H1 (cell line): ENCODE measurements around the gene SIN3B. TPM values are rescaled to one million over a fixed set of nuclear protein-coding genes. Genes with fewer than 3 reads are reported as not detected.
A peak's percentile ranks its signal among the peaks of the same experiment; 100 is the strongest.

ENCODE experiments used
- CTCF ChIA-PET: fragments of 300-600 bp; sonication (Branson Sonifier 250); formaldehyde crosslinking; loops from one replicate; lab custom pipeline; 2021; ENCODE audit not compliant: partially characterized antibody; lab: Charles Lee
- POLR2A ChIA-PET: fragments of 300-600 bp; sonication (Branson Sonifier 250); formaldehyde crosslinking; loops from one replicate; lab custom pipeline; 2021; ENCODE audit warnings: inconsistent platforms; ENCODE audit not compliant: partially characterized antibody; lab: Charles Lee
- DNase-seq, 2 experiments: peaks; one replicate each; pipeline versions ENCODE4 v3.0.0 to v3.0.0-alpha.2; 2010 to 2022; ENCODE audit warnings: low spot score in 2 of 2, low read depth in 1 of 2, mixed read lengths in 1 of 2
- FAIRE-seq: peaks from 2 replicates; lab custom pipeline; 2011; peaks lifted over from hg19 to GRCh38; lab: Jason Lieb, UNC
- H2AFZ ChIP-seq: 2 replicates; pipeline ENCODE4 v1.8.1; 2012; ENCODE audit warnings: low read length, inconsistent platforms
- H2AK5ac ChIP-seq: 2 replicates; pipeline ENCODE4 v1.6.1; 2013; ENCODE audit warnings: low read depth, low read length
- H2BK120ac ChIP-seq: replicated peaks from 2 replicates; pipeline ENCODE3; 2013; ENCODE audit warnings: low read depth, low read length, inconsistent platforms
- H2BK12ac ChIP-seq: 2 replicates; pipeline ENCODE4 v1.6.1; 2013; ENCODE audit warnings: low read depth, low read length
- H2BK15ac ChIP-seq: 2 replicates; pipeline ENCODE4 v1.6.1; 2013; ENCODE audit warnings: low read length
- H2BK20ac ChIP-seq: 2 replicates; pipeline ENCODE4 v1.6.1; 2013; ENCODE audit warnings: low read length
- H2BK5ac ChIP-seq: 2 replicates; pipeline ENCODE4 v1.6.1; 2013; ENCODE audit warnings: low read depth, low read length
- H3K14ac ChIP-seq: 2 replicates; pipeline ENCODE4 v1.6.1; 2013; ENCODE audit warnings: inconsistent platforms; ENCODE audit not compliant: insufficient read length
- H3K18ac ChIP-seq: 2 replicates; pipeline ENCODE4 v1.6.1; 2013; ENCODE audit warnings: low read length; ENCODE audit errors: extremely low read depth
- H3K23ac ChIP-seq: 2 replicates; pipeline ENCODE4 v1.6.1; 2013; ENCODE audit warnings: inconsistent platforms; ENCODE audit not compliant: insufficient read length
- H3K23me2 ChIP-seq: 2 replicates; pipeline ENCODE4 v1.6.1; 2013; ENCODE audit warnings: low read depth, low read length
- H3K27ac ChIP-seq: 2 replicates; pipeline ENCODE4 v1.6.1; 2011; ENCODE audit warnings: low read depth, low read length, inconsistent platforms
- H3K27me3 ChIP-seq, 4 experiments: replicated peaks in 1 of 4; 1 replicate in 1 of 4; 2 replicates in 3 of 4; pipeline versions ENCODE4 v1.6.1 to v1.8.1; 2011 to 2013; ENCODE audit warnings: low read length in 3 of 4, mild to moderate bottlenecking in 3 of 4, inconsistent platforms in 2 of 4, mixed read lengths in 2 of 4, moderate library complexity in 1 of 4; ENCODE audit not compliant: control insufficient read depth in 3 of 4, insufficient read depth in 3 of 4; ENCODE audit errors: extremely low read depth in 1 of 4
- H3K36me3 ChIP-seq, 4 experiments: 2 replicates each; pipeline versions ENCODE4 v1.6.1 to v1.8.1; 2011 to 2013; ENCODE audit warnings: mild to moderate bottlenecking in 4 of 4, low read length in 3 of 4, moderate library complexity in 2 of 4, control low read depth in 1 of 4, inconsistent platforms in 1 of 4; ENCODE audit not compliant: insufficient read depth in 4 of 4, control insufficient read depth in 2 of 4
- H3K4ac ChIP-seq: replicated peaks from 2 replicates; pipeline ENCODE3; 2013; ENCODE audit warnings: low read length, low read depth, mixed read lengths, inconsistent platforms; ENCODE audit not compliant: insufficient read length
- H3K4me1 ChIP-seq, 4 experiments: replicated peaks in 1 of 4; 1 replicate in 1 of 4; 2 replicates in 3 of 4; pipeline versions ENCODE4 v1.6.1 to v1.8.1; 2011 to 2013; ENCODE audit warnings: low read length in 3 of 4, inconsistent platforms in 2 of 4, mixed read lengths in 1 of 4; ENCODE audit not compliant: insufficient read depth in 4 of 4, control insufficient read depth in 3 of 4
- H3K4me2 ChIP-seq, 2 experiments: 2 replicates each; pipeline versions ENCODE4 v1.6.1 to v1.8.1; 2011 to 2013; ENCODE audit warnings: low read depth in 2 of 2, low read length in 2 of 2, control low read depth in 1 of 2, inconsistent platforms in 1 of 2, mild to moderate bottlenecking in 1 of 2; ENCODE audit not compliant: insufficient read depth in 1 of 2
- H3K4me3 ChIP-seq, 4 experiments: fragments of 200-600, 300-600 bp in 1 of 4; sonication (generic), shearing (Covaris generic), sonication (Bioruptor Twin) in 1 of 4; 2 replicates each; pipeline versions ENCODE4 v1.5.1 to v1.8.1; 2011 to 2016; ENCODE audit warnings: low read length in 4 of 4, low read depth in 3 of 4, control low read depth in 2 of 4, inconsistent platforms in 2 of 4, mild to moderate bottlenecking in 2 of 4, mixed read lengths in 1 of 4, moderate library complexity in 1 of 4; ENCODE audit not compliant: insufficient read depth in 2 of 4; ENCODE audit errors: extremely low read depth in 1 of 4
- H3K56ac ChIP-seq: replicated peaks from 2 replicates; pipeline ENCODE3; 2013; ENCODE audit warnings: low read depth, mild to moderate bottlenecking, mixed read lengths, low read length, inconsistent platforms; ENCODE audit not compliant: insufficient read length
- H3K79me1 ChIP-seq: 2 replicates; pipeline ENCODE4 v1.6.1; 2013; ENCODE audit warnings: low read depth, low read length, control low read depth
- H3K79me2 ChIP-seq, 2 experiments: 2 replicates each; pipeline versions ENCODE4 v1.6.1 to v1.8.1; 2012 to 2013; ENCODE audit warnings: low read length in 2 of 2, mild to moderate bottlenecking in 2 of 2, inconsistent platforms in 1 of 2; ENCODE audit not compliant: insufficient read depth in 2 of 2, control insufficient read depth in 1 of 2
- H3K9ac ChIP-seq, 4 experiments: replicated peaks in 1 of 4; 1 replicate in 1 of 4; 2 replicates in 3 of 4; pipeline versions ENCODE4 v1.6.1 to v1.8.1; 2011 to 2013; ENCODE audit warnings: low read depth in 3 of 4, low read length in 3 of 4, control low read depth in 2 of 4, mild to moderate bottlenecking in 2 of 4, moderate library complexity in 2 of 4, inconsistent platforms in 1 of 4; ENCODE audit errors: extremely low read depth in 1 of 4
- H3K9me3 ChIP-seq, 2 experiments: 2 replicates each; pipeline versions ENCODE4 v1.6.1 to v1.8.1; 2012 to 2013; ENCODE audit warnings: mild to moderate bottlenecking in 2 of 2, moderate library complexity in 2 of 2, control low read depth in 1 of 2, inconsistent platforms in 1 of 2, low read depth in 1 of 2, low read length in 1 of 2, mixed read lengths in 1 of 2; ENCODE audit not compliant: insufficient read depth in 2 of 2
- H4K20me1 ChIP-seq, 2 experiments: replicated peaks in 1 of 2; 2 replicates each; pipeline versions ENCODE3 to v1.8.1; 2011 to 2013; ENCODE audit warnings: inconsistent platforms in 2 of 2, low read length in 2 of 2, mild to moderate bottlenecking in 1 of 2; ENCODE audit not compliant: insufficient read depth in 2 of 2, control insufficient read depth in 1 of 2
- H4K5ac ChIP-seq: 2 replicates; pipeline ENCODE4 v1.6.1; 2013; ENCODE audit warnings: low read length, low read depth, mixed read lengths, inconsistent platforms; ENCODE audit not compliant: insufficient read length
- H4K8ac ChIP-seq: 2 replicates; pipeline ENCODE4 v1.8.0; 2013; ENCODE audit warnings: mild to moderate bottlenecking, moderate library complexity, low read length, inconsistent platforms; ENCODE audit not compliant: insufficient read depth; ENCODE audit errors: extremely low read depth
- H4K91ac ChIP-seq: replicated peaks from 2 replicates; pipeline ENCODE3; 2013; ENCODE audit warnings: low read length, mixed read lengths, inconsistent platforms; ENCODE audit not compliant: insufficient read length
- BCL11A ChIP-seq, 2 experiments: IDR thresholded peaks; one replicate each; pipeline ENCODE4 v1.6.1; 2011; ENCODE audit warnings: low read depth in 2 of 2, low read length in 2 of 2, mild to moderate bottlenecking in 2 of 2
- CREB1 ChIP-seq: IDR thresholded peaks from 2 replicates; pipeline ENCODE4 v1.6.1; 2012; ENCODE audit warnings: inconsistent platforms
- CTBP2 ChIP-seq: IDR thresholded peaks from 2 replicates; pipeline ENCODE4 v1.7.0; 2011; ENCODE audit warnings: borderline replicate concordance, mild to moderate bottlenecking, moderate library complexity, mixed read lengths, low read length; ENCODE audit not compliant: insufficient read depth, insufficient read length
- E2F6 ChIP-seq: IDR thresholded peaks from 2 replicates; pipeline ENCODE4 v1.6.1; 2012; ENCODE audit warnings: inconsistent platforms
- HDAC2 ChIP-seq, 2 experiments: fragments of 300-600 bp in 1 of 2; sonication (generic) in 1 of 2; IDR thresholded peaks; 2 replicates each; pipeline ENCODE4 v1.6.1; 2011 to 2012; ENCODE audit warnings: low read depth in 2 of 2, low read length in 2 of 2, mild to moderate bottlenecking in 2 of 2, moderate library complexity in 2 of 2, borderline replicate concordance in 1 of 2, inconsistent platforms in 1 of 2
- MAFK ChIP-seq: IDR thresholded peaks from 2 replicates; pipeline ENCODE4 v1.6.1; 2012; ENCODE audit warnings: low read depth, mild to moderate bottlenecking, improper control_type of control experiment, low read length
- MAX ChIP-seq: IDR thresholded peaks from 2 replicates; pipeline ENCODE4 v1.6.1; 2012; ENCODE audit warnings: inconsistent platforms
- POLR2AphosphoS5 ChIP-seq: IDR thresholded peaks from 2 replicates; pipeline ENCODE4 v1.6.1; 2011; ENCODE audit warnings: low read depth, low read length
- SIN3A ChIP-seq, 2 experiments: IDR thresholded peaks in 1 of 2; conservative IDR thresholded peaks in 1 of 2; 2 replicates each; pipeline ENCODE4 v1.6.1; 2011 to 2012; ENCODE audit warnings: low read length in 2 of 2, improper control_type of control experiment in 1 of 2, low read depth in 1 of 2, mild to moderate bottlenecking in 1 of 2
- SP2 ChIP-seq: IDR thresholded peaks from 2 replicates; pipeline ENCODE4 v1.6.1; 2012; ENCODE audit warnings: mild to moderate bottlenecking, low read length, inconsistent platforms
- WGBS, 2 experiments: shearing (Covaris generic) in 1 of 2; methylation state at CpG; one replicate each; pipeline versions ENCODE4 v1.1.6 to v1.1.7; 2013 to 2015; ENCODE audit warnings: low lambda C conversion rate in 2 of 2, mixed read lengths in 2 of 2, inconsistent platforms in 1 of 2, low coverage in 1 of 2, missing lambda C conversion rate in 1 of 2; ENCODE audit not compliant: insufficient replicate concordance in 2 of 2, insufficient coverage in 1 of 2, insufficient read length in 1 of 2; ENCODE audit errors: extremely low coverage in 1 of 2, missing lambda C conversion rate in 1 of 2; 5-methylcytosine and 5-hydroxymethylcytosine counted together
- polyA plus RNA-seq, 7 experiments: library from polyadenylated mRNA; depleted of rRNA in 3 of 7; stranded (reverse) in 5 of 7; unstranded in 2 of 7; fragments of >200 nt in 5 of 7; fragments of 200-250 nt in 2 of 7; gene quantifications; 1 replicate in 5 of 7; 2 replicates in 1 of 7; 4 replicates in 1 of 7; pipeline versions ENCODE4 v1.2.1 to v1.2.3, GENCODE V29; 2011 to 2013; ENCODE audit warnings: missing spikeins in 2 of 7, mixed read lengths in 2 of 7
- total RNA-seq: library from RNA; stranded (reverse); fragmentation: NEBNext Ultra II Directional; extraction: Animal tissue kit (Norgen Biotek cat#: 25700); gene quantifications from 2 replicates; pipeline ENCODE4 v1.2.1, GENCODE V29; 2021

Gene SIN3B
- total and polyA plus RNA-seq, 2 of the 8 experiments (the other 6 are each of a cell fraction or from before 2014, with no cell fraction given) = 29.5 to 71.1 TPM

DNA sequence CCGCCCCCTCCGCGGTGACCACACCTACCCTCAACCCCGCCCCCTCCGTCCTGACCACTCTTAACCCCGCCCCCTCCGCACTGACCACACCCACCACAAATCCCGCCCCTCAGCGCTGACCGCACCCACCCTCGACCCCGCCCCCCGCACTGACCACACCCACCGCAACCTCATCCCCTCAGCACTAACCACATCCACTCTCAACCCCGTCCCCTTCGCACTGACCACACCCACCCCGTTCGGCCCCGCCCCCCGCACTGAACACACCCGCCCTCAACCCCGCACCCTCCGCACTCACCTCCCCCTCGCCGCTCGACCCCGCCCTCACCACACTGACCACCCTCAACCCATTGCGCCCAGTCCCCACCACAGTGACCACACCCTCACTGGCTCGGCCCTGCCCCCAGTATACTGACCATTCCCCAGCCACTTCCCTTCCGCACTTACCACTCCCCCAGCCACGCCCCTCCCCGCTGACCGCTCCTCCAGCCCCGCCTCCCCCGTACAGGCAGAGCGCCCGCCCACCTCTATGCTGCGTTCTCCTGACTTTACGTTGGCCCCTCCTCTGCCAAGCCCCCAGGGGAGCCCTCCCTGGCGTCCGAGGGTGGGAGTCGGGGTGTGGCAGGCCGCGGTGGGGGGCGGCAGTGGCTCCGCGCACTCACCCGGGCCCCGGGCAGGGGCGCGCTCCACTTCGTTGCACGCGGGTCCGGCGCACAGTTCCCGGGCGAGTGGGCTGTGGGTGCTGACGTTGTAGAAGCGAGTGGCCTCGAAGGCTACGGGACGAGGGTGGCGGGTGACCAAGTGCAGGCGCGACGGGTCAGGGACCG is 68.0 kb downstream of the SIN3B start:
- no peak overlapping the region for H4K91ac ChIP-seq
- peaks cover 0 to 3% (median 1%) of the 10 kb centered on the region in 4 experiments; a peak in 3 of 7 replicates for H3K4me1 ChIP-seq
- peak overlapping the region in 1 of 4 experiments; percentile 34; a peak in 1 of 7 replicates for H3K9ac ChIP-seq
- ChIA-PET CTCF (interaction anchor here (0.8 kb wide), 1 partner anchor 15 kb away, joined by 3 read pairs; no protein-coding TSS in a partner anchor), POLR2A (interaction anchor here (1.0 kb wide), 1 partner anchor 285 kb away, joined by 3 read pairs; no protein-coding TSS in a partner anchor)
- 1% methylated on average over 10 of the region's 68 CpGs; no CpG with 5 or more reads in 1 of the 2 experiments for WGBS, 2 experiments
- no peak overlapping the region for H2BK15ac ChIP-seq
- no peak overlapping the region for H3K14ac ChIP-seq
- no peaks in the 10 kb centered on the region for H3K79me2 ChIP-seq
- no peak overlapping the region for H2BK5ac ChIP-seq
- H4K8ac ChIP-seq = no peak overlapping the region
- H3K27me3 ChIP-seq = peaks cover 0 to 16% (median 8%) of the 10 kb centered on the region in 4 experiments; a peak in 5 of 7 replicates
- H2BK20ac ChIP-seq = no peak overlapping the region
- no peaks in the 10 kb centered on the region for H3K9me3 ChIP-seq
- H3K56ac ChIP-seq = no peak overlapping the region
- no peak overlapping the region for H3K23ac ChIP-seq
- peak overlapping the region; percentile 73 to 75 for H3K4me2 ChIP-seq
- no peak overlapping the region for H2BK120ac ChIP-seq
- H3K36me3 ChIP-seq = no peaks in the 10 kb centered on the region
- H3K27ac ChIP-seq = no peak overlapping the region
- peak overlapping the region; percentile 48 to 84 (median 56) for H3K4me3 ChIP-seq
- FAIRE-seq (no peak), DNase-seq (peak; percentile 90 to 95)
- H3K18ac ChIP-seq = no peak overlapping the region
- H3K4ac ChIP-seq = no peak overlapping the region
- H2BK12ac ChIP-seq = no peak overlapping the region
- H4K20me1 ChIP-seq = no peaks in the 10 kb centered on the region
- no peaks in the 10 kb centered on the region for H3K79me1 ChIP-seq
- peaks cover 12% of the 10 kb centered on the region; the same call in 1 of the 2 replicates for H3K23me2 ChIP-seq
- no peak overlapping the region for H2AK5ac ChIP-seq
- H2AFZ ChIP-seq = no peak overlapping the region
- no peak overlapping the region for H4K5ac ChIP-seq
- peak in 1 of 2 experiments; percentile 72; a peak in 1 of 4 replicates for TF ChIP-seq HDAC2 (IDR thresholded peaks at IDR 0.05; ENCODE audit: borderline replicate concordance in 1 of 2, low read depth in 2 of 2, low read length in 2 of 2)
- TF ChIP-seq CREB1 = peak; percentile 68; the same call in 1 of the 2 replicates
- peak; percentile 51; the same call in 1 of the 2 replicates for TF ChIP-seq E2F6
- TF ChIP-seq MAFK = no peak
- no peak for TF ChIP-seq POLR2AphosphoS5
- TF ChIP-seq MAX = peak; percentile 27; the same call in 1 of the 2 replicates
- TF ChIP-seq SP2 = no peak
- no peak for TF ChIP-seq CTBP2
- peak in 1 of 2 experiments; percentile 58; a peak in 2 of 4 replicates for TF ChIP-seq SIN3A (conservative IDR thresholded peaks at IDR 0.05 in 1 of 2, IDR thresholded peaks at IDR 0.05 in 1 of 2; ENCODE audit: low read depth in 1 of 2, low read length in 2 of 2)
- no peak for TF ChIP-seq BCL11A (IDR thresholded peaks at IDR 0.05; ENCODE audit: low read depth in 2 of 2, low read length in 2 of 2)
